A673 (cell line): ENCODE data around the gene PPP2R5C. TPM values are rescaled to one million over a fixed set of nuclear protein-coding genes. Genes with fewer than 3 reads are reported as not detected.

Source experiments
- BruUV-seq: library from RNA; stranded (reverse); fragments of 400-500 nt; replicated peaks from 2 replicates; lab custom pipeline; 2021; lab: Mats Ljungman, UMichigan
- CTCF ChIA-PET: fragments of 300-600 bp; sonication (Branson Sonifier 250); formaldehyde crosslinking; loops from one replicate; lab custom pipeline; 2022; ENCODE audit warnings: antibody characterized with exemption; lab: Charles Lee
- POLR2A ChIA-PET: fragments of 300-600 bp; sonication (Branson Sonifier 250); formaldehyde crosslinking; loops from one replicate; lab custom pipeline; 2022; ENCODE audit warnings: antibody characterized with exemption; ENCODE audit not compliant: low non-redundant PET; lab: Charles Lee
- DNase-seq: peaks from one replicate; pipeline ENCODE4 v3.0.0-alpha.2; 2015; ENCODE audit warnings: low spot score
- H3K27ac ChIP-seq: fragments of 200-600 bp; sonication (generic); 2 replicates; pipeline ENCODE4 v1.5.1; 2016; ENCODE audit warnings: mixed run types, low read depth, mild to moderate bottlenecking, mixed read lengths, antibody characterized with exemption, low read length; ENCODE audit not compliant: poor library complexity, severe bottlenecking
- H3K27me3 ChIP-seq: fragments of 200-600 bp; sonication (generic); replicated peaks from 2 replicates; pipeline ENCODE4 v1.6.1; 2017; ENCODE audit warnings: mixed run types, low read depth, mild to moderate bottlenecking, mixed read lengths, antibody characterized with exemption, low read length; ENCODE audit not compliant: insufficient read depth, poor library complexity
- H3K36me3 ChIP-seq: fragments of 200-600 bp; sonication (generic); 2 replicates; pipeline ENCODE4 v1.6.1; 2016; ENCODE audit warnings: mixed run types, mild to moderate bottlenecking, mixed read lengths, antibody characterized with exemption, low read length; ENCODE audit not compliant: insufficient read depth, poor library complexity, severe bottlenecking
- H3K4me1 ChIP-seq: fragments of 200-600 bp; sonication (generic); 2 replicates; pipeline ENCODE4 v1.6.1; 2017; ENCODE audit warnings: mixed run types, mild to moderate bottlenecking, mixed read lengths, antibody characterized with exemption, low read length; ENCODE audit not compliant: insufficient read depth, poor library complexity, severe bottlenecking
- H3K4me3 ChIP-seq: fragments of 200-600 bp; sonication (generic); 2 replicates; pipeline ENCODE4 v1.5.1; 2016; ENCODE audit warnings: low read depth, mixed run types, mild to moderate bottlenecking, mixed read lengths, low read length; ENCODE audit not compliant: poor library complexity, severe bottlenecking
- H3K9me3 ChIP-seq: fragments of 200-600 bp; sonication (generic); 2 replicates; pipeline ENCODE4 v1.6.1; 2016; ENCODE audit warnings: mixed run types, low read depth, mild to moderate bottlenecking, mixed read lengths, antibody characterized with exemption, low read length; ENCODE audit not compliant: poor library complexity, severe bottlenecking
- EZH2 ChIP-seq: fragments of 200-600 bp; sonication (generic); IDR thresholded peaks from 2 replicates; pipeline ENCODE4 v1.6.1; 2017; ENCODE audit warnings: borderline replicate concordance, low read depth, mild to moderate bottlenecking, mixed read lengths, antibody characterized with exemption, low read length; ENCODE audit not compliant: poor library complexity, severe bottlenecking
- intact Hi-C: fragments of 100-400 bp; cut with micrococcal nuclease; formaldehyde crosslinking; loops from one replicate; pipeline ENCODE4 v1.10.0; 2022; ENCODE audit not compliant: unreplicated experiment
- total RNA-seq: library from RNA; stranded (reverse); gene quantifications from 2 replicates; pipeline ENCODE4 v1.2.3, GENCODE V29; 2021
- TF ChIP-seq, protein P1 (sequence below): fragments of 300-800, 200-600 bp; sonication (generic); conservative IDR thresholded peaks from 2 replicates; pipeline ENCODE4 v1.5.1; 2017; ENCODE audit warnings: low read depth, mild to moderate bottlenecking, antibody characterized with exemption, low read length, moderate library complexity, mixed read lengths

Gene PPP2R5C
- total RNA-seq, 1 experiment from 2014 or later = 113 TPM

DNA sequence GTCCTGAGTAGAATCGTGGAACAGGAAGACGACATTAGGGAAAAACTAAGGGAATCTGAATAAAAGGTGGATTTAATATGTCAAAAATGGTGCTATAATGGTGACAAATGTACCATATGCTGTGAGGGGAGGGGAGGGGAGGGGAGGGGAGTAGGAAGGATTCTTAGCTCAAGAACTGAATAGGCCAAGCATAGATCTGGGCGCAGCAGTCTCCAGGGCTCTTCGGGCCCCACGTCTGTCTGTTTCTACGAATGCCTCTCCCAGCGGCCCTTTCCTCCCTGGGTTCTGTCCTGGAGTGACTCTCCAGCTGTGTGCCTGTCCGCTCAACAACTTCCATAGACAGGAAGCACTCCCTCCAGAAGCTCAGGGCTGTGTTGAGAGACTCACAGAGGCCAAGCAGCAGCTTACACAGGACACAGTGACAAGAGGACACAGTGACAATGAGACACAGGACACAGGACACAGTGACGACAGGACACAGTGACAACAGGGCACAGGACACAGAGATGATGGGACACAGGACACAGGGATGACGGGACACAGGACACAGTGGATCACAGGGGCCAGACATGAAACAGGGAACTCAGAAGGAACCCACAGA is 42.4 kb upstream of the PPP2R5C start:
- no peak for TF ChIP-seq EZH2
- TF ChIP-seq, protein P1, sequence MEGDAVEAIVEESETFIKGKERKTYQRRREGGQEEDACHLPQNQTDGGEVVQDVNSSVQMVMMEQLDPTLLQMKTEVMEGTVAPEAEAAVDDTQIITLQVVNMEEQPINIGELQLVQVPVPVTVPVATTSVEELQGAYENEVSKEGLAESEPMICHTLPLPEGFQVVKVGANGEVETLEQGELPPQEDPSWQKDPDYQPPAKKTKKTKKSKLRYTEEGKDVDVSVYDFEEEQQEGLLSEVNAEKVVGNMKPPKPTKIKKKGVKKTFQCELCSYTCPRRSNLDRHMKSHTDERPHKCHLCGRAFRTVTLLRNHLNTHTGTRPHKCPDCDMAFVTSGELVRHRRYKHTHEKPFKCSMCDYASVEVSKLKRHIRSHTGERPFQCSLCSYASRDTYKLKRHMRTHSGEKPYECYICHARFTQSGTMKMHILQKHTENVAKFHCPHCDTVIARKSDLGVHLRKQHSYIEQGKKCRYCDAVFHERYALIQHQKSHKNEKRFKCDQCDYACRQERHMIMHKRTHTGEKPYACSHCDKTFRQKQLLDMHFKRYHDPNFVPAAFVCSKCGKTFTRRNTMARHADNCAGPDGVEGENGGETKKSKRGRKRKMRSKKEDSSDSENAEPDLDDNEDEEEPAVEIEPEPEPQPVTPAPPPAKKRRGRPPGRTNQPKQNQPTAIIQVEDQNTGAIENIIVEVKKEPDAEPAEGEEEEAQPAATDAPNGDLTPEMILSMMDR = no peak
- POLR2A ChIA-PET = interaction anchor here (0.6 to 0.7 kb wide), 2 partner anchors 55 to 987 kb away, joined by 3 read pairs; no protein-coding TSS in a partner anchor
- H3K9me3 ChIP-seq = no peaks in the 10 kb centered on the region

DNA sequence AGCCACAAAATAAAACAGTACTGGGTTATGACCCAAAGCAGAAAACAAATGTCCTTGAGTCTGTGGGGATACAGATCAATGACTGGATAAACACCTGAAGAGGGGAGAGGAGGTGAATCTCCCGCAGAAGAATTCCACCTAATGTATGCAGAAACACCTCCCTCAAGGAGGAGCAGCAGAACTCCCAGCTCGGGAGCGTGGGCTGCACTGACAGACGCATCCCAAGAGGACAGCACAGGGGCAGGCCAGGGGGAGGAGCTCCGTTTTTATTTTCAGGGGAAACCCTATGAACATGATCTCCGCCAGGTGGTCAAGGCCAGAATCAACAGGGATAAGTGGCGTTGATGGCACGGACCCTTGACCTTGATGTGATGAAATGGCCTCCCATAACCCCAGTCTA is 41.8 kb upstream of the PPP2R5C start:
- Histone ChIP-seq H3K36me3 (no peaks in the 10 kb centered on the region), H3K4me3 (no peak overlapping the region), H3K27me3 (no peaks in the 10 kb centered on the region), H3K4me1 (no peaks in the 10 kb centered on the region), H3K27ac (no peak overlapping the region), H3K9me3 (no peaks in the 10 kb centered on the region)
- no peak for DNase-seq
- ChIA-PET POLR2A (interaction anchor here (0.7 kb wide), 1 partner anchor 987 kb away, joined by 3 read pairs; no protein-coding TSS in a partner anchor), CTCF (no interaction called here)
- TF ChIP-seq EZH2 = no peak
- TF ChIP-seq, protein P1 = no peak
- intact Hi-C loops = no loop called here
- no TSS peak for BruUV-seq

More for the DNA sequence above, 42.4 kb upstream of the PPP2R5C start:
- Histone ChIP-seq H3K27ac (no peak overlapping the region), H3K4me1 (no peaks in the 10 kb centered on the region), H3K27me3 (no peaks in the 10 kb centered on the region), H3K36me3 (no peaks in the 10 kb centered on the region), H3K4me3 (no peak overlapping the region)
- DNase-seq = no peak
- BruUV-seq = no TSS peak
- CTCF ChIA-PET = no interaction called here
- intact Hi-C loops = no loop called here

DNA sequence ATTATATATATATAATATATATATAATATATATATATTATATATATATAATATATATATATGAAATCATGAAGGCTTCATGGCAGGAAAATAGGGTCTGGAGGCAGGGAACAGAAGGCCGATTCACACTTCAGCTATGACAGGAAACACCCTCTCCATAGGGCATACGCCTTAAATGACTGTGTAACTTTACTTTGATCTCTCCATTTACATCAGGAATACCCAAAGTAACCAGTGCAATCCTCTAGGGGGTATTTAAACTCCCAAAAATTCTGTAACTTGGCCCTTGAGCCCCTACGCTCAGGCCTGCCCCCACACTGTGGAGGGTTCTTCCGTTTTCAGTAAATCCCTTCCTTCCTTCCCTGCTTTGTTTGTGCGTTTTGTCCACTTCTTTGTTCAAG is 40.4 kb upstream of the PPP2R5C start:
- Histone ChIP-seq H3K27me3 (no peaks in the 10 kb centered on the region), H3K9me3 (no peaks in the 10 kb centered on the region), H3K4me3 (no peak overlapping the region), H3K27ac (no peak overlapping the region), H3K36me3 (no peaks in the 10 kb centered on the region), H3K4me1 (no peaks in the 10 kb centered on the region)
- no peak for TF ChIP-seq EZH2
- TF ChIP-seq, protein P1 = no peak
- intact Hi-C loops = no loop called here
- POLR2A ChIA-PET = no interaction called here
- no peak for DNase-seq
- CTCF ChIA-PET = no interaction called here
- BruUV-seq = no TSS peak
